ENCODE measurements around the gene OBI1.

DNA sequence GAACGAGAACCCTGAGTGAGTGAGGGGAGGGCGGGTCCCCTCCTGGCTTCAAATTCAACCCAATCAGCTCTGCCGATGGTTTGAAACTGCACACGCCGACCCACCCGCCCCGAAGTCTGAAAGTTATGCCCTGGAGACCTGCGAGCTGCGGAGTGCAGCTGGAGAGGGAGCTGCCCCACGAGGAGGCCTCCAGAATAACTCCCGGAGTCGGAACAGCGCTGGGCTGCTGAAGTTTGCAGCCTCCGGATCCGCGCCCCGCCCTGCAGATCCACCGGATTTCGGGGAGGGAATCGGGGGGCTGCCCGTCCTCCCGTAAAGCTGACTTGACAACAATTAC, 62.6 kb downstream of the OBI1 start:
- TF ChIP-seq POLR2A (IDR thresholded peaks at IDR 0.05; ENCODE audit: low read length) (no peak), RAD21 (conservative IDR thresholded peaks at IDR 0.05 in 1 of 2, IDR thresholded peaks at IDR 0.05 in 1 of 2) (no peak), MYC (IDR thresholded peaks at IDR 0.05; ENCODE audit: borderline replicate concordance, low read length) (no peak), HDAC2 (IDR thresholded peaks at IDR 0.05) (no peak)
- TF ChIP-seq, protein P1, sequence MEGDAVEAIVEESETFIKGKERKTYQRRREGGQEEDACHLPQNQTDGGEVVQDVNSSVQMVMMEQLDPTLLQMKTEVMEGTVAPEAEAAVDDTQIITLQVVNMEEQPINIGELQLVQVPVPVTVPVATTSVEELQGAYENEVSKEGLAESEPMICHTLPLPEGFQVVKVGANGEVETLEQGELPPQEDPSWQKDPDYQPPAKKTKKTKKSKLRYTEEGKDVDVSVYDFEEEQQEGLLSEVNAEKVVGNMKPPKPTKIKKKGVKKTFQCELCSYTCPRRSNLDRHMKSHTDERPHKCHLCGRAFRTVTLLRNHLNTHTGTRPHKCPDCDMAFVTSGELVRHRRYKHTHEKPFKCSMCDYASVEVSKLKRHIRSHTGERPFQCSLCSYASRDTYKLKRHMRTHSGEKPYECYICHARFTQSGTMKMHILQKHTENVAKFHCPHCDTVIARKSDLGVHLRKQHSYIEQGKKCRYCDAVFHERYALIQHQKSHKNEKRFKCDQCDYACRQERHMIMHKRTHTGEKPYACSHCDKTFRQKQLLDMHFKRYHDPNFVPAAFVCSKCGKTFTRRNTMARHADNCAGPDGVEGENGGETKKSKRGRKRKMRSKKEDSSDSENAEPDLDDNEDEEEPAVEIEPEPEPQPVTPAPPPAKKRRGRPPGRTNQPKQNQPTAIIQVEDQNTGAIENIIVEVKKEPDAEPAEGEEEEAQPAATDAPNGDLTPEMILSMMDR (IDR thresholded peaks at IDR 0.05), result no peak
